ENCODE results near the gene ROPN1. TPM values are rescaled to one million over a fixed set of nuclear protein-coding genes. Genes with fewer than 3 reads are reported as not detected.
A peak's percentile ranks its signal among the peaks of the same experiment; 100 is the strongest.

Gene ROPN1
- polyA plus RNA-seq, 3 donors: 0.07 to 0.18 (median 0.15) TPM

DNA sequence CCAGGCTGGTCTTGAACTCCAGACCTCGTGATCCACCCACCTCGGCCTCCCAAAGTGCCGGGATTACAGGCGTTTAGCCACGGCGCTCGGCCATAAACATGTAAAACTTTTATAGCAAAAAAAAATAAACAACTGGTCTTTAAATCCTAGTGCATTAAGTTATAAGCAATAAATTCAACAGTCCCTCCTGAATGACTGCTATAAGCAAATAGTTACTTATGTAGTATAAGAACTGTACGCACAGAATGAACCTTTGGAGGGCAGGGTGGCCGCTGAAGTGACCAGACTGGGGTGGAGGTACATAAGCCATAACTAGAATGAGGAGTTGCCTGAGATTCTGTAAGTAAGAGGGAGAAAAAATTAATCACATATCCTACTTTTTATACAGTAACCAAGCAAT lies 43.5 kb downstream of the ROPN1 start:
- no peak for DNase-seq

DNA sequence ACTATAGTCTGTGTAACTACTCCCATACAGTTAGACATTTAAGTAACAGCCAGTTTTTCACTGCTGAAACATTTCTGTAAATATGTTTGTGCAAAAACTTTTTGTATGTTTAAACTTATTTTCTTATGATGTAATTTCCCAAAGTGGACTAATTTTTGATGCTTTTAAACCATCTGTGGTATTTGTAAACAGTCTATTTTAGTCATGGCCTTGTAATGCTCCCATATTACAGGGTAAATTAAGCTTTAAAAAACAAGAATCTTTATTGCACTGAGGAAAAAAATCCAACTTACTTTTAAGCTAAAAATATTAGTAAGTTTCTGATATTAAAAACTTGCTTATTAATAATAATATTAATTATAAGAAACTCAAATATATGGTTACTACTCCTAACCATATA lies 44.4 kb downstream of the ROPN1 start:
- no peak for DNase-seq

DNA sequence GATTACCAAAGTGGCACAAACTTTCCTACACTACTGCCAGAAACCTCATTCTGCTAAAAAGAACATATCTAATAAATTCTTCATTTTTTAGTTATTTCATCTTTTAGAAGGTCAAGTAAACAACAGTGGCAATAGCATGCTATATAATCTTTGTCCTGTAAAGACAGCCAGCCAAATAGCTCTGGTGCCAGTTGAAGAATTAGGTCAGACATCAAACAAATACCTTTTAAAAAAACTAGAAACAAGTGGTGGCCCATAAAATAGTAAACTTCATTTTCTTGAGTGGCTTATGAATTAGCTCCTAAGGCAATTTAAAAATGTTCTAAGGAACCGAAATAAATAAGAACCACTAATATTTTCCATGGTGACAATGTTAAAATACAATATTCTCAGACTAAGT lies 50.4 kb downstream of the ROPN1 start:
- DNase-seq: no peak

DNA sequence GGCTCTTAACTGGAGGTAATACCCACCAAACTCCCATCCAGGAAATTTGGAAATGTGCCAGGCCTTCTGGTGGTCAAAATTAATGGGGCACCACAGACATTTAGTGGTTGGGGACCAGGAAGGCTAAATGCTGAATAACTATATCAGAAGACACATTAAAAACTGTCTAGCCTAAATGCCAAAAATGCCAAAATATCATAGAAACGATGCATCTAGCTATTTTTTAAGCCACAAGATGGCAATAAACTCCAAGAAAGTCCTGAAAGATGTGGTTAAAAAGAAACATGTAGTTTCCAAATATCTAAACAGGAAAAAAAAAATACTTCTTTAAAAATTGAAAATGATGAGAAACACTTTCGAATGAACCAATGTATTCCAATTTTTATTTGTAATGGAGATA lies 50.8 kb downstream of the ROPN1 start:
- DNase-seq: no peak

DNA sequence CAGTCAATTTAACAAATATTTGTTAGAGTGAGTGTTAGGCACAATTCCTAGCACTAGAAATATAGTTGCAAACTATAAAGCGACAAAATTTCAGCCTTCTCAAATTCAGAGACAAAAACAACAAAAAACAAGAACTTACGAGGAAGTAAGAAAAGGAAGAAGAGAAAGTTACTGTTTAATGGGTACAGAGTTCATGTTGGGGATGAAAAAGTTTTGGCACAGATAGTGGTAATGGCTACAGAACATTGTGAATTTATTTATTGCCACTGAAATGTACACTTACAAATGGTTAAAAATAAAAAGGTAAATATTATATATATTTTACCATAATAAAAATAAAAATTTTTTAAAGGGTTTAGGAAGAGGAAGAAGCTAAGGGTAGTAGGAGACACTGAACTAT lies 52.2 kb downstream of the ROPN1 start:
- DNase-seq: no peak

DNA sequence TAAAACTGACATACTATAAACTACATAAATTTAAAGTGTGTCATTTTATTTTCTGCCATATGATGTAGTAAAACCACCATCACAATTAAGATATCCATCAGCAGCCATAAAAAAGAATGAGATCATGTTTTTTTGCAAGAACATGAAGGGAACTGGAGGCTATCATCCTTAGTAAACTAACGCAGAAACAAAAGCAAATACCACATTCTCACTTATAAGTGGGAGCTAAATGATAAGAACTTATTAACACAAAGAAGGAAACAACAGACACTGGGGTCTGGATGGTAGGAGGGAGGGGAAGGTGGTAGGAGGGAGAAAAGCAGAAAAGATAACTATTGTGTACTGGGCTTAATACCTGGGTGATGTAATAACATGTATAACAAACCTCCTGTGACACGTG lies 55.5 kb downstream of the ROPN1 start:
- DNase-seq: no peak

DNA sequence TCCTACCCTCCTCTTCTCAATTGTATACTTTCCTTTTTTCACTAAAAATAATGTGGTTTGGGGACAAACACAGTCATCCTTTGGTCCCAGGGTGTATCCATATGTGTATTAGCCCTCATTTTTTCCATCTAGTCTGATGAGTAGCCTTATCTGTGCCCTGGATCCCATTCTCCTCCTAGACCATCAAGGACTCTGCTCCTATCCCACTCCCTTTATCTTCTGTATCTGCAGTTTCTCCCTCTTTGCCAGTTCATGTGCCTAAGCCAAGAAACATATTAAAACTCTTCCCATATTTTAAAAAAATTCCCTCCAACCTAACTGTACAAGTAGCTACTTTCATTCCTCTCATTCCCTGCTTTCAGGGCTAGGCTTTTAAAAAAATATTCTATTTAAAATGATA lies 56.1 kb downstream of the ROPN1 start:
- no peak for DNase-seq

DNA sequence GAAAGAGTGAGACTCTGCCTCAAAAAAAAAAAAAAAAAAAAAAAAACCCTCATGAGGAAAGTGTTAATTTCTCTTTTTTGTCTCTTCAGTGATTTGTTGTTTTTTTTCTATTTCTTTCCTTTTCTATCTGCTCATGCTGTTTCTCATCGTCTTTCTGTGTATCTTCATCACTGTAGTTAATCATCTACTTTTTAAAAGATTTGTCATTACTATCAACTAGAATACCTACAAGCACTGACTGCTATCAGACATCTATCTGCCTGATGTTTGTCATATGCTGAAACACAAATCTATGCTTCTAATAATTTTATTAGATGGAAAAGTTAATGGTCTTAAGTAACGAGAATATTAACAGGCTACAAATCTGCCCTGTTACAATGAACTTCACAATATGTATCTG lies 57.7 kb downstream of the ROPN1 start:
- no peak for DNase-seq

DNA sequence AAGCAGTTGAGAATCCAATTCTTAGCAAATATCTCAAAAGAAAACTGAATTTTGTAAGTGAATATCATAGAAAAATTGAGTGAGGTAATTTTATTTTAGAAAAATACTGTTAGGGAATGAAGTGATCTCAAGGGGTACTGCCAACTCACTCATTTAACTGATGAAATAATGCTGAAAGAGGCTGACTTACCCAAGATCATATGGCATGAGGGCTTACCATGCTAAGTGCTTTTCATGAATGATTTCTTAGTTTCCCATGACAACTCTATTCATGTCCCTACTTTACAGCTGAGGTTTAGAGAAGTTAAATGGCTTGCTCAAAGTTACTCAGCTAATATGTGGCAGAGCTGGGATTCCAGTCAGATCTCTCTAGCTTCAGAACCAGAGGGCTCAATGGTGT lies 61.5 kb downstream of the ROPN1 start:
- DNase-seq: no peak

DNA sequence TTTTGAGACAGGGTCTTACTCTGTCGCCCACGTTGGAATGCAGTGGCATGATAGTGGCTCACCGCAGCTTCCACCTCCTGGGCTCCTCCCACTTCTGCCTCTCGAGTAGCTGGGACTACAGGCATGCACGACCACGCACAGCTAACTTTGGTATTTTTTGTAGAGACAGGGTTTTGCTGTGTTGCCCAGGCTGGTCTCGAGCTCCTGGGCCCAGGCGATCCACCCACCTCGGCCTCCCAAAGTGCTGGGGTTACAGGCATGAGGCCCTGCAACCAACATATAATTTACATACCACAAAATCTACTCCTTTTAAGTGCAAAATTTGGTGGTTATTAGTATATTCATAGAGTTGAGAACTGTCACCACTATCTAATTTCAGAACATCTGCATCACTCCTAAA lies 62.6 kb downstream of the ROPN1 start:
- DNase-seq: no peak

DNA sequence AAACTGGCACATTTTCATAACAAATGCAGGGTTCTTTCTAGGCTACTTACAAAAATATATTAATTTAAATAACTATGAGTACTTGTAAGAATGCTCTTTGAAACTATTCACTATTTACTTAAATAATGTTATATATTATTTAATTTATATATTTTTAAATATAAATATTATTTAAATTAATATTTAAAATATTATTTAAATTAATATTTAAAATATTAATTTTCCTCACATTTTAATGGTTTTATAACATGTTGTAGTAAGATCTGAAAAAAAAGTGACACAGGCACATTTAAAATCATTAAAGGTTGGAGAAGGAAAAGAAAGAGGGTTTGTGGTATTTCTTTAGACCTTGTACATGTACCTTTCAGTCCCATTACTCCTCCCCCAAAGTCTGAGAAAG lies 65.5 kb downstream of the ROPN1 start:
- no peak for DNase-seq

DNA sequence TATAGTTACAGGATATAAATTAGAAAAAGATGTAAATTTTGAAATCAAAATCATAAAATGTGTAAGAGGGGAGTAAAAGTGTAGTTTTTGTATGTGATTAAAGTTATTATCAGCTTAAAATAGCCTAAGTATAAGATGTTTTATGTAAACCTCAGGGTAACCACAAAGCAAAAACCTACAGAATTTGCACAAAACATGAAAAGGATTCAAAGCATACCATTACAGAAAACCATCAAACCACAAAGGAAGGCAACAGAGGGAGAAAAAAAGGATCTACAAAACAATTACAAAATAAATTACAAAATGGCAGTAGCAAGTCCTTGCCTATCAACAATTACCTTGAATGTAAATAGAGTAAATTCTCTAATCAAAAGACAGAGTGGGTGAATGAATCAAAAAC lies 71.1 kb downstream of the ROPN1 start:
- no peak for DNase-seq

DNA sequence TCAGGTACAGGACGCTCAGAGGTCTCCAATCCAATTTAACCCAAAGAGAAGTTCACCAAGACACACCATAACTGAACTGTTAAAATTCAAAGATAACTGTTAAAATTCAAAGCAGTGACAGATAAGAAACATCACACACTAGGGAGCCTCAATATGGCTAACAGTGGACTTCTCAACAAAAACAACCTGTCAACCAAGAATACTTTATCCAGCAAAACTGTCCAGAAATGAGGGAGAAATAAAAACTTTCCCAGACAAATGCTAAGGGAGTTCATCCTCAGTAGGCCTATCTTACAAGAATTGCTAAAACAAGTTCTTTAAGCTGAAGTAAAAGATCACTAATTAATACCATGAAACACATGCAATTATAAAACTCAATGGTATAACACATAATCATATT lies 71.5 kb downstream of the ROPN1 start:
- peak; percentile 10 for DNase-seq

DNA sequence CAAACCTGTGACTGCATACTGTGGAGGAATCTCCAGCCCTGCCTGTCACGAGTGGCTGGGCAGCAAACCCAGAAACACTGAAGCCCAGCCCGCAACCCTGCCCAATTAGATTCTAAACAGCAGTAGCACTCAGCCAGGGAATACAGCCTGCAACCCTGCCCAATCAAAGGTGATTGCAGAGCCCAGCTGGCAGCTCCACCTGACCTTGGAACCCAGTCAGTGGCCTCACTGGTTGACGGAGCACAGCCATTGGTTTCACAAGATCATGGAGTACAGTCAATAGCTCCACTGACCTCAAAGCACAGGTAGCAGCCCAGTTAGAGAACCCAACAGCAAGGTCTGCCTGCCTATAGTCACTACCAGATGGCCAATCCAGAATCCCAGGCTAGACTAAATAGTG lies 72.6 kb downstream of the ROPN1 start:
- DNase-seq: no peak

Other genes starting within 250 kb of the ROPN1 start
- gene MYLK, start 107.8 kb downstream of the ROPN1 start, polyA plus RNA-seq (ENCODE audit: insufficient read length in 3 of 3): 100 to 1,000 TPM; 126 to 154 (median 144) TPM
- gene CCDC14, start 30.9 kb downstream of the ROPN1 start, polyA plus RNA-seq (ENCODE audit: insufficient read length in 3 of 3): 100 to 1,000 TPM; 138 to 179 (median 171) TPM
- 10 to 100 TPM; 21.1 to 24.4 (median 24.2) TPM for gene KALRN, start 41.2 kb upstream of the ROPN1 start, polyA plus RNA-seq (ENCODE audit: insufficient read length in 3 of 3)

All from renal pelvis (tissue), 4 donors.